Measurements from ENCODE around the gene ATP1A4.

Gene ATP1A4

GRCh38 chr1:160171980-160172379 lies 20.6 kb downstream of the ATP1A4 start:
- DNase-seq (ENCODE audit: low spot score), result no peak

GRCh38 chr1:160177231-160177630 lies 25.8 kb downstream of the ATP1A4 start:
- no peak for DNase-seq (ENCODE audit: low spot score)

GRCh38 chr1:160177667-160178066 lies 26.3 kb downstream of the ATP1A4 start:
- DNase-seq (ENCODE audit: low spot score), result no peak

GRCh38 chr1:160178731-160179130 lies 27.3 kb downstream of the ATP1A4 start:
- DNase-seq (ENCODE audit: low spot score), result no peak

GRCh38 chr1:160179336-160179735 lies 27.9 kb downstream of the ATP1A4 start:
- DNase-seq (ENCODE audit: low spot score), result no peak

GRCh38 chr1:160186246-160186645 lies 34.8 kb downstream of the ATP1A4 start:
- no peak for DNase-seq (ENCODE audit: low spot score)

- no peak for DNase-seq (ENCODE audit: low spot score)
These were observed 35.3 kb downstream of the ATP1A4 start for GRCh38 chr1:160186729-160187128.

GRCh38 chr1:160187407-160187806 lies 36.0 kb downstream of the ATP1A4 start:
- no peak for DNase-seq (ENCODE audit: low spot score)

- no peak for DNase-seq (ENCODE audit: low spot score)
These were observed 36.9 kb downstream of the ATP1A4 start for GRCh38 chr1:160188341-160188740.

- no peak for DNase-seq (ENCODE audit: low spot score)
These were observed 38.5 kb downstream of the ATP1A4 start, which contains the start of gene CASQ1 for GRCh38 chr1:160189649-160190625. TSS of gene CASQ1 (plus strand) at chr1:160190575. CDS start at chr1:160190752, 177 bp downstream.

- DNase-seq (ENCODE audit: low spot score), result no peak
These were observed 40.4 kb downstream of the ATP1A4 start for GRCh38 chr1:160191756-160192155.

- peak; percentile 5 for DNase-seq (ENCODE audit: low spot score)
These were observed 40.8 kb downstream of the ATP1A4 start for GRCh38 chr1:160192234-160192633.

- peak; percentile 80 for DNase-seq (ENCODE audit: low spot score)
These were observed 41.9 kb downstream of the ATP1A4 start for GRCh38 chr1:160193091-160193819.

GRCh38 chr1:160193832-160194736 lies 42.7 kb downstream of the ATP1A4 start:
- no peak for DNase-seq (ENCODE audit: low spot score)

GRCh38 chr1:160194737-160195059 lies 43.3 kb downstream of the ATP1A4 start:
- no peak for DNase-seq (ENCODE audit: low spot score)

GRCh38 chr1:160196143-160196542 lies 44.7 kb downstream of the ATP1A4 start:
- no peak for DNase-seq (ENCODE audit: low spot score)

GRCh38 chr1:160197231-160197630 lies 45.8 kb downstream of the ATP1A4 start:
- DNase-seq (ENCODE audit: low spot score), result no peak

GRCh38 chr1:160200786-160201185 lies 49.4 kb downstream of the ATP1A4 start:
- DNase-seq (ENCODE audit: low spot score), result no peak

GRCh38 chr1:160204526-160205241 lies 53.3 kb downstream of the ATP1A4 start:
- no peak for DNase-seq (ENCODE audit: low spot score)

GRCh38 chr1:160205242-160206035 lies 54.0 kb downstream of the ATP1A4 start, which contains the start of gene PEA15:
TSS of gene PEA15 (plus strand) at chr1:160205384. CDS start at chr1:160211545, 6,161 bp downstream.
- DNase-seq (ENCODE audit: low spot score), result peak; percentile 59

Measured in LoVo (cell line).